IPS-NIHi11 (cell line): ENCODE data around the gene BEST2.

Source experiments
- DNase-seq: peaks from one replicate; pipeline ENCODE4 v3.0.0; 2012; ENCODE audit warnings: mixed read lengths, low spot score

Gene BEST2

GRCh38 chr19:12769689-12770088, 18.1 kb downstream of the BEST2 start:
- peak; percentile 86 for DNase-seq

DNA sequence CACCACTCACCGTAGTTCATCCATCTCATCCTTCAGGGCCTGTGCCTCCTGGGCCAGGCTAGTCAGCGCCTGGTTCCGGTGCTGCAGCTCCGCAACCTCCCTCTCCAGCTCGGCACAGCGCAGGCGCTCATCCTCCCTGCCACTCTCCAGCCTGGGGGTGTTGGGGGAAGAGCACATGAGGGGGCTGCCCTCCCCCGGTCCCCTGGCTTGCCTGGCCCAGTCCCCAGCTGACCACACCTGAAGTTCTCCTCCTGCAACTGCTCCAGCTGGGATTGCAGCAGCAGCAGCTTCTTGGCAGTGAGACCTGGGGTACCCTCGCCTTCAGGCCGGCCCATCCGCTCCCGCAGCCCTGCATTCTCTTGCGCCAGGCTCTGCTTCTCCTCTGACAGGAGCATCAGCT, 19.3 kb downstream of the BEST2 start:
- DNase-seq, result no peak

- DNase-seq, result no peak
Measured at GRCh38 chr19:12772323-12772722, 20.7 kb downstream of the BEST2 start.

- no peak for DNase-seq
Measured at GRCh38 chr19:12773571-12773970, 22.0 kb downstream of the BEST2 start.

DNA sequence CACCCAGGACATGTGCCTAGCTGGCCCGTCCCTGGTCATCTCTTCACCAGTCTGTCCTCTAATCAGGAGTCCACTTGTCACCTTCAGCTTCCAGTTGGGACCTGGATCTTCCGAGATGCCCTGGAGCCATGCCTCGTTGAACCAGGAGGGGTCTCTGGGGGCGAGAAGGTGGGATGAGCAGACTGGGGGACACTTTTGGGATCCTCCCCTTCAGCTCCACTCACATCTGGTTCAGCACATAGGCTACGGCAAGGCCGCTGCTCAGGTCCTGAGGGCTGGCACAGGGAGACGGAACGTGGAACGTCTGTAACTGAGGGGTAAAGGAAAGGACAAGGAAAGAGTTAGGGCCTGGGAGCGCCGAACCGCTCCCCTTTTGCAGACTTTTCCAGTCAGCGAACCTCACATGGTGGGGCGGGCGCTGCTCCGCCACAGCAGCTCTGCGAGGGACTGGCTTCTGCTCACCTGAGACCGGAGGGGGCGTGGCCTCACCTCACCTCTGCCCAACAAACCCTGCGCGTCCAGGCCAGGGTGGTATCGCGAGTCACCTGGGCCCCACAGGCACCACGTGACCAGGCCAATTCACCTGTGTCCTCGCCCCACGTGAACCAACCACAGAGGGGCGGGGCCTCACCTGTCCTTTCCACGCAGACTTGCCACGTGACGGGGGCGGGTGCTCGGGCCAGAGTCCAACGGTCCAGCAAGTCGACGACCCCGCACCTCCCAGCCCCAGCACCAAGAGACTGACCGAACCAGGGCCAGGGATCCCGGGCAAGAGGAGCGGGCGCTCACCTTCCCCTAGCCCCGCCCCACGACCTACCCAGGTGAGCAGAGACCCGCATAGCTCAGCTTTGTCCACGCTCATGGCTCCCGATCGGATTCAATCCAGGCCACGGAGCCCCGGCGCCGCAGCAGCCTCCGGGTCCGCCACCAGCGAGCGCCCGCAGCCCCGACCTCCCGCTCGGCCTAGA, 23.3 kb downstream of the BEST2 start, which contains the start of gene HOOK2:
HOOK2 (minus strand) TSS at position 965 of the 968 bp plus-strand sequence; CDS start at position 862, 103 bp downstream.
- peak; percentile 84 for DNase-seq

- peak; percentile 72 for DNase-seq
Measured at GRCh38 chr19:12777217-12778016, 25.8 kb downstream of the BEST2 start.

DNA sequence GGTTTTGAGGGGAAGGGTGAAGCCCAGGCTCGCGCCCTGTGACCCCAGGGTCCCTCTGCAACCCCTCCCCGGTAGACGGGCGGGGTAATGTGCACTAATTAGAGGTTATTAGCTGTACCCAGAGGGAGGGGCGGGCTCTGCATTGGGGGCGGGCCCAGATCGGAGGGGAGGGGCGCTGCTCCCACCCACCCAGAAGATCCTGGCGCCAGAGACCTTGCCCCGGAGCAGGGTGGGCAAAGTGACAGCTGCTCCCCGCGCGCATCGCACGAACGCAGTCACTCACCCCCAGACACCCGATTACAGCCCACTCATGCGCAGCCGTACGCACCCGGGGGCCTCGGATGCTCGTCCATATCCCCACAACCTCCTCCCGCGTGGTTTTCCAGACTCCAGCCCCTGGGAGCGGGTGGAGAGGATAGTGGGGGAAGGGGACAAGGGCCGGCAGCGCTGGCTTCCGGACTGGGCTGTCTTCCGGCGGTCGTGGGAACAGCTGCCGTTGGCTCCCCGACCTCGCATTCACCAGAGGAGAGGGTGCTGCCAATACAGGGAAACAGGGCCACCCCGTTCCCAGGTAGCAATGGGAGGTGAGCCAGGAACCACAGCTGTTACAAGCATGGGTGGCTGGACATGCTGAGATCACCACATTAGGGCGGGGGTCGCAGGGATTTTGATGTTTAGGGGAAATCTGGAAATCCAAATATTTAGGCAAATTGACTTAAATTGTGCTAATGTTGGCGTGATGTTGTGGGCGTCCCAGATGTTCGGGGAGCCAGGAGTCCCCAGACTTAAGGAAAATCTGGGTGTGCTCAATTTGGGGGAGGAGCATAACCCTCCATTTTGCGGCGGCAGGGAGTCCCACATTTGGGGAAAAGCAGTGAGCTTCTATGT, 26.7 kb downstream of the BEST2 start:
- DNase-seq, result no peak

GRCh38 chr19:12778905-12779161, 27.2 kb downstream of the BEST2 start:
- no peak for DNase-seq

GRCh38 chr19:12779162-12779993, 27.8 kb downstream of the BEST2 start:
- DNase-seq, result no peak

DNA sequence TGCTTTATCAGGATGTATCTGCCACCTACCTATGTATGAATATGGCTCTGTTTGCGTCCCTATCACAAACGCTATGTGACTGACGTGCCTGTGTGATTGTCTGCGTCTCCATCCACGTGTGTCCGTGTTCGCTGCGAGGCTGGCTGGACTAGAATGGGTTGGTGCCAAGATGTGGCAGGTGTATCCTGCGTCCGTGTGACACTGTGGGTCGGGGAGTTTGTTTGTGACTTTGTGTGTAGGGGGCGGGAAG, 30.5 kb downstream of the BEST2 start:
- no peak for DNase-seq

GRCh38 chr19:12782424-12783290, 31.1 kb downstream of the BEST2 start:
- peak; percentile 63 for DNase-seq

DNA sequence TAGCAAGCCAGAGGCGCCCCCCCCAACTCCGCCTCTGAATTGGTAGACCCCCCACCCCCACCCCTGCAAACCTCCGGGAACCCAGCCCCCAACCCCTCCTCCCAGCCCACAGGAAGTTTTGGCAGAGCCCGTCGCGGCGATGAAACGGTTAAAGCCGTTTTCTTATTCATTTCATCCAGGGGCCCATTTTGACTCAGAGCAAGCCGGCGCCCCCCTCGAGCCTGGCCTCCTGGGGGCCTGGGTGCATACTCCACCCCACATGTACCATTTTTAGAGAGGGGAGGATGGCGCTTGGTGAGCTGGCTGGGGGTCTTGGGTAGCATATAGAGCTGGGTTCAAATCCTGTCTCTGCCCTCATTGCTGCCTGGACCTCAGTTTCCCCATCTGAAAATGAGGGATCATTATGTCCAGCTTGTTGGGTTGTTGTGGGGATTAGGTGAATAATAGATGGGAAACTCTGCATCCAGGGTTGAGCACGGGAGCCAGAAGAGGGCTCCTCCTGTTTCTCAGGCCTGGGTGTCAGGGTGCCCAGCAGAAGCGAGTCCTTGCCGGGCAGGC, 31.8 kb downstream of the BEST2 start:
- no peak for DNase-seq

DNA sequence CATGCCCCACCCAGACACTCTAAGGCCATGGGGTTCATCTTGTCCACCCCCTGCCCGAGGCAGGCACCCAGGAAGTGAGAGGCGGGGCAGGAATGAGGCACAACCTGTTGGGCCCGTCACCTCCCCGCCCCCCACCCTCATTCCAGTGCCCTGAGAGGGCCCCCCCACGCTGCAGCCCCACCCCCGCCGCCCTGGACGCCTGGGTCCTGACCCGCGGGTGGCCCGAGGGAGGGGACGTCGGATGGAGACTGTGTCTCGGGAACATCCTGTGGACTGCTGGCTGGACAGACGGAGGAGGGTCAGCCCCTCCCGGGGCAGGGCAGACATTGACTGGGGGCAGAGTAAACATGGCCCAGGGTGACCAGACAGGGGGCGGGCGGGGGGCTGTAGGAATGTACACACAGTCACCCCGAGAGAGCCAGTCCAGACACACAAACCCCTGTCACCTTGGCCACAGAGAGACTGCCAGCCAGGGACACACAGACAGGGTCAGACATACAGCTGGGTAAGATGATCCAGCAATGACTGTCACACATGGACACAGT, 32.3 kb downstream of the BEST2 start:
- no peak for DNase-seq

- DNase-seq, result no peak
Measured at GRCh38 chr19:12784394-12784870, 32.8 kb downstream of the BEST2 start.

DNA sequence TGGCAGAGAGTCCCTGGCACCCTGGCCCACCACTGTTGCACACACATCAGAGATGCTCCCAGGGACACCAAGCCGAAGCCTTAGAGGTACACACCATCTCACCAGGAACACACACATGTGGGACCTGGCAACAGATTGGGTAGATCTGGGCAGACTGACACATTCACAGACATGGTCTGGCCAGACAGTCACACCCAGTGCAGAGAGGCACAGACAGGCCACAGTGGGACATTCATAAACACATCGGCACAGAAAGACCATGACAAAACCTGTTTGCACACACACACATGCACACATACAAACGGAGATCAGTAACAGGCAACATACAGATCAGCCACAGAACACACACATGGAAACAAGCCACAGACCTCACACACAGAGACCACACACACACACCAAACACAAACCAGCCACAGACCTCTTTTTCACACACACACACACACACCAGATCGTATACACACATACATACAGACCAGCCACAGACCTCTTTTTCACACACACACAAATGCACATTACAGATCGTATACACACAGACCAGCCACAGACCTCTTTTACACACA, 33.4 kb downstream of the BEST2 start:
- DNase-seq, result no peak

DNA sequence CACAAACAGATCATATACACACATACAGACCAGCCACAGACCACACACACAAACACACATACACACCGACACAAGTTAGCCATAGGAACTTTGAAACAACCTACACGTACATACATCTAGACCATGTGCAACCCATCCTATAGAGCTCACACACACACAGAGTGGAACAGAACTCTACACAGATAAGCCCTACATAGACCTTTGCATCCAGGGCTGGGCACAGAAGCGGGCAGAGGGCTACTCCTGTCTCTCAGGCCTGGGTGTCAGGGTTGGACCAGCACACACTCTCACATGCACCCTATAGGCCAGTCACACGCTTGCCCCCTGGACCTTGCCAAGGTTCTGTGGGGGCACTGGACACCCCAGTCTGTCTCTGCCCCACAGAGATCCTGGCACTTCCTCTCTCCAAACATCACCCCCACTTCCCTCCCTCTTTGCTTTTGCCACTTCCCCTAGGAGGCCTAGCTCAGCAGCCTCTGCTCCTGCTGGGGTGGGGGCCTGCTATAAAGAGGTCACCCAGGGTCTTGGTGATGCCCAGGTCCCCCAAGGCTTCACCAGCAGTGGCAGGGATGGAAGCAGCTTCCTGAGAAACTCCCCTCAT, 33.9 kb downstream of the BEST2 start:
- no peak for DNase-seq

DNA sequence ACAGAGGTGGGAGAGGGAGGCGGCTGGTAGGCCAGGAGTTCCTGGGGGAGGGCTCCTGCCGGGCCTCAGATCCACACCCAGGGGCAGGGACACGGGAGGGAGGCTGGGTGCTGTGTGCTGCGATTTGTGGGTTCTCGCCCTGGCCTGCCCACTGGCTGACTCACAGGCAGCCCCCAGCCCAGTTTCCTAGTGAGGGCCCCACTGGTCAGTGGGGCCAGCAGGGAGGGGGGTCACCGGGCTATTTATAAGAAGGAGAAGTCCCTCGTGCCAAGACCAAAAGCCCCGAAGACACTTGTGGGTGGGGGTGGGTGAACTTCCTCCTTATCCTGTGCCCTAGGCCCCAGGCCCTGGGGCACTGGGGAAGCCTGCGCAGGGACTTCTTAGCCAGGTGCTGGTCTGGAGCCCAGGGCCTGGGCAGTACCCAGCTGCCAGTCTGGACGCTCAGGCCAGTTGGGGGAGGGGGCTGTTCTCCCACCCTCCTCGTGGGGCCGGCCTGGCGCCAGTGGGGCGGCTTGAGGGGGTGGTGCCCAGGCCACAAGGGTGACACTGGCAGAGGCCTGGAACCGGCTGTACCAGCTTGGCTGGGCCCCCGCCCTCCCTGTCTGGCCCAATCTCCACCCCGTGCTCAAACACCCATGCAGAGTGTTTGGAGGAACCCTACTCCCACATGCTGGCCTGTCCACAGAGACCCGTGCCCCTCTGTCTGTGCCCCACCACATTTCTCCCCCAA, 34.7 kb downstream of the BEST2 start:
- no peak for DNase-seq

DNA sequence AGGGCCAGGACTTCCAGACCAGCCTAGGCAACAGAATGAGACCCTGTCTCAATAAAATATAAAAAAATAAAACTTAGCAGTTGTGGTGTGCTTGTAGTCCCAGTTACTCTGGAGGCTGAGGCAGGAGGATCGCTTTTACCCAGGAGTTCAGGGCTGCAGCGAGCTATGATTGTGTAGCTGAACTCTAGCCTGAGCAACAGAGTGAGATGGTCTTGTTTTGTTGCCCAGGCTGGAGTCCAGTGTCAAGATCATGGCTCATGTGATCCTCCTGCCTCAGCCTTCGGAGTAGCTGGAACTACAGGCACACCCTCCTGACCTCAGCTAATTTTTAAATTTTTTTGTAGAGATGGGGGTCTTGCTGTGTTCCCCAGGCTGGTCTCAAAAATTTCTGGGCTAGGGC, 35.4 kb downstream of the BEST2 start:
- no peak for DNase-seq
